B cell (primary cell): ENCODE results near the gene STK4.

Source experiments
- EZH2 ChIP-seq: IDR thresholded peaks from 2 replicates; pipeline ENCODE4 v1.6.1; 2012; ENCODE audit warnings: borderline replicate concordance, low read depth, mild to moderate bottlenecking, moderate library complexity, low read length; ENCODE audit not compliant: insufficient read depth, poor library complexity, severe bottlenecking
- TF ChIP-seq, protein P1 (sequence below): fragments of 200-600 bp; IDR thresholded peaks from one replicate; pipeline ENCODE4 v1.8.0; 2022; ENCODE audit warnings: antibody characterized with exemption, mild to moderate bottlenecking

DNA sequence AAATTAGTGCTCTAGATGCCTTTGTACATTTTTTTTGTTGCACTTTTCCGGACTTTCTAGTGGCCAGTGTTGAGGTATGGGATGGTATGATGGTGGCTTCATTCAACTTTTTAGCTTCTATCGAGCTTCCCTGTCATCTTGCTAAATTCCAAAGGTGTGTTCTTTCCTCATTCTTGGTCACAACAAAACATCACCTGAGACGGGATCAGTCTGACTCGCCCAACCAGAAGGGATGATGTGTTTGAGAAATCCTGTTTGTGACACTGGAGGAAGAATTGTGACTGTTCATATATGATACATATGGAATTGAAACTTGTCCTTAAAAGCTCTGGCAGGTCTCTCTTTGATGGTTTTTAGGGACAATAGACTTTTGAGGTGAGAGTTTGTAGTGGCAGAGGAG lies 100.8 kb downstream of the STK4 start:
- TF ChIP-seq, protein P1, sequence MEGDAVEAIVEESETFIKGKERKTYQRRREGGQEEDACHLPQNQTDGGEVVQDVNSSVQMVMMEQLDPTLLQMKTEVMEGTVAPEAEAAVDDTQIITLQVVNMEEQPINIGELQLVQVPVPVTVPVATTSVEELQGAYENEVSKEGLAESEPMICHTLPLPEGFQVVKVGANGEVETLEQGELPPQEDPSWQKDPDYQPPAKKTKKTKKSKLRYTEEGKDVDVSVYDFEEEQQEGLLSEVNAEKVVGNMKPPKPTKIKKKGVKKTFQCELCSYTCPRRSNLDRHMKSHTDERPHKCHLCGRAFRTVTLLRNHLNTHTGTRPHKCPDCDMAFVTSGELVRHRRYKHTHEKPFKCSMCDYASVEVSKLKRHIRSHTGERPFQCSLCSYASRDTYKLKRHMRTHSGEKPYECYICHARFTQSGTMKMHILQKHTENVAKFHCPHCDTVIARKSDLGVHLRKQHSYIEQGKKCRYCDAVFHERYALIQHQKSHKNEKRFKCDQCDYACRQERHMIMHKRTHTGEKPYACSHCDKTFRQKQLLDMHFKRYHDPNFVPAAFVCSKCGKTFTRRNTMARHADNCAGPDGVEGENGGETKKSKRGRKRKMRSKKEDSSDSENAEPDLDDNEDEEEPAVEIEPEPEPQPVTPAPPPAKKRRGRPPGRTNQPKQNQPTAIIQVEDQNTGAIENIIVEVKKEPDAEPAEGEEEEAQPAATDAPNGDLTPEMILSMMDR = no peak
- TF ChIP-seq EZH2 = no peak
